ENCODE data around the gene FOXB2. TPM values are rescaled to one million over a fixed set of nuclear protein-coding genes. Genes with fewer than 3 reads are reported as not detected.

FOXB2 gene
- total and polyA plus RNA-seq, 2 of the 8 experiments (the other 6 are each of a cell fraction or from before 2014, with no cell fraction given), result 0.15 to 0.22 TPM

- Histone ChIP-seq H2AK5ac (ENCODE audit: low read depth, low read length) (no peak overlapping the region), H3K14ac (ENCODE audit: insufficient read length) (no peak overlapping the region), H3K27me3 (replicated peaks in 1 of 4; ENCODE audit: control insufficient read depth in 3 of 4, extremely low read depth in 1 of 4, insufficient read depth in 3 of 4, low read length in 3 of 4) (peaks cover 57 to 87% (median 81%) of the 10 kb centered on the region in 4 experiments), H3K56ac (replicated peaks; ENCODE audit: insufficient read length, low read depth, low read length) (no peak overlapping the region), H3K27ac (ENCODE audit: low read depth, low read length) (no peak overlapping the region), H2BK15ac (ENCODE audit: low read length) (no peak overlapping the region; the same call in 1 of the 2 replicates), H2BK12ac (ENCODE audit: low read depth, low read length) (peak overlapping the region; percentile 46; the same call in 1 of the 2 replicates), H2BK120ac (replicated peaks; ENCODE audit: low read depth, low read length) (no peak overlapping the region), H3K23me2 (ENCODE audit: low read depth, low read length) (peaks cover 31% of the 10 kb centered on the region), H4K91ac (replicated peaks; ENCODE audit: insufficient read length, low read length) (no peak overlapping the region), H3K79me2 (ENCODE audit: control insufficient read depth in 1 of 2, insufficient read depth in 2 of 2, low read length in 2 of 2) (no peaks in the 10 kb centered on the region), H3K36me3 (ENCODE audit: control insufficient read depth in 2 of 4, insufficient read depth in 4 of 4, low read length in 3 of 4) (peaks cover 0 to 9% (median 0%) of the 10 kb centered on the region in 4 experiments; a peak in 1 of 8 replicates), H2BK5ac (ENCODE audit: low read depth, low read length) (no peak overlapping the region), H3K4me2 (ENCODE audit: insufficient read depth in 1 of 2, low read depth in 2 of 2, low read length in 2 of 2) (peak overlapping the region; percentile 70 to 94; a peak in 3 of 4 replicates), H4K20me1 (replicated peaks in 1 of 2; ENCODE audit: control insufficient read depth in 1 of 2, insufficient read depth in 2 of 2, low read length in 2 of 2) (peaks cover 0 to 2% of the 10 kb centered on the region in 2 experiments), H3K9me3 (ENCODE audit: insufficient read depth in 2 of 2, low read depth in 1 of 2, low read length in 1 of 2) (no peaks in the 10 kb centered on the region; a peak in 1 of 4 replicates), H3K79me1 (ENCODE audit: low read depth, low read length) (no peaks in the 10 kb centered on the region), H4K5ac (ENCODE audit: insufficient read length, low read depth, low read length) (no peak overlapping the region), H2BK20ac (ENCODE audit: low read length) (no peak overlapping the region), H4K8ac (ENCODE audit: extremely low read depth, insufficient read depth, low read length) (no peak overlapping the region), H2AFZ (ENCODE audit: low read length) (no peak overlapping the region), H3K9ac (replicated peaks in 1 of 4; ENCODE audit: extremely low read depth in 1 of 4, low read depth in 3 of 4, low read length in 3 of 4) (no peak overlapping the region; a peak in 1 of 7 replicates), H3K18ac (ENCODE audit: extremely low read depth, low read length) (no peak overlapping the region), H3K23ac (ENCODE audit: insufficient read length) (no peak overlapping the region), H3K4ac (replicated peaks; ENCODE audit: insufficient read length, low read depth, low read length) (no peak overlapping the region), H3K4me3 (ENCODE audit: extremely low read depth in 1 of 4, insufficient read depth in 2 of 4, low read depth in 3 of 4, low read length in 4 of 4) (peak overlapping the region in 3 of 4 experiments; percentile 19 to 48 (median 23); a peak in 4 of 8 replicates), H3K4me1 (replicated peaks in 1 of 4; ENCODE audit: control insufficient read depth in 3 of 4, insufficient read depth in 4 of 4, low read length in 3 of 4) (peaks cover 19 to 39% (median 21%) of the 10 kb centered on the region in 4 experiments; a peak in 6 of 7 replicates)
- CTCF ChIA-PET (ENCODE audit: partially characterized antibody), result interaction anchor here (0.5 to 2.6 kb wide), 8 partner anchors 8 to 143 kb away, joined by 3 to 11 read pairs (median 3); no protein-coding TSS in a partner anchor
- WGBS, 2 experiments (ENCODE audit: extremely low coverage in 1 of 2, insufficient coverage in 1 of 2, insufficient read length in 1 of 2, insufficient replicate concordance in 2 of 2, low coverage in 1 of 2, low lambda C conversion rate in 2 of 2, missing lambda C conversion rate in 1 of 2), result 4% methylated on average over 22 of the region's 22 CpGs; no CpG with 5 or more reads in 1 of the 2 experiments
- POLR2A ChIA-PET (ENCODE audit: partially characterized antibody), result interaction anchor here (1.5 kb wide), 1 partner anchor 16 kb away, joined by 4 read pairs; no protein-coding TSS in a partner anchor
- no peak for DNase-seq (ENCODE audit: low read depth in 1 of 2, low spot score in 2 of 2)
- FAIRE-seq, result no peak
- TF ChIP-seq CEBPB (IDR thresholded peaks at IDR 0.05; ENCODE audit: low read depth, low read length) (no peak), KDM5A (IDR thresholded peaks at IDR 0.05; ENCODE audit: low read length) (no peak), POLR2A (IDR thresholded peaks at IDR 0.05; ENCODE audit: control extremely low read depth in 1 of 2, low read depth in 2 of 2, low read length in 2 of 2) (no peak), TCF12 (IDR thresholded peaks at IDR 0.05; ENCODE audit: low read depth, low read length) (no peak), KDM1A (IDR thresholded peaks at IDR 0.05; ENCODE audit: borderline replicate concordance, low read length) (no peak), FOSL1 (IDR thresholded peaks at IDR 0.05; ENCODE audit: insufficient read depth, low read depth, low read length) (no peak), RNF2 (IDR thresholded peaks at IDR 0.05; ENCODE audit: borderline replicate concordance, low read depth, low read length, missing control alignments, poor library complexity, severe bottlenecking) (peak; percentile 23), CBX8 (IDR thresholded peaks at IDR 0.05; ENCODE audit: borderline replicate concordance, low read depth, low read length) (peak; percentile 92), SIN3A (conservative IDR thresholded peaks at IDR 0.05 in 1 of 2, IDR thresholded peaks at IDR 0.05 in 1 of 2; ENCODE audit: low read depth in 1 of 2, low read length in 2 of 2) (no peak), TEAD4 (IDR thresholded peaks at IDR 0.05; ENCODE audit: low read depth, low read length) (no peak), CBX5 (IDR thresholded peaks at IDR 0.05; ENCODE audit: low read depth, low read length) (no peak), POU5F1 (IDR thresholded peaks at IDR 0.05; ENCODE audit: low read depth, low read length) (no peak), EZH2 (IDR thresholded peaks at IDR 0.05; ENCODE audit: low read depth, low read length, severe bottlenecking) (no peak)
Measured at GRCh38 chr9:77021291-77021894, 1.9 kb downstream of the FOXB2 start.

Measured in H1 (cell line).